K562 (cell line): ENCODE data around the gene MEX3A. TPM values are rescaled to one million over a fixed set of nuclear protein-coding genes. Genes with fewer than 3 reads are reported as not detected.

Experiments used
- FIP1L1 ChIP-seq: fragments of 200-400 bp; formaldehyde crosslinking; IDR thresholded peaks from 2 replicates; pipeline ENCODE4 v1.6.1; 2018; ENCODE audit warnings: mild to moderate bottlenecking, low read depth, low read length; ENCODE audit not compliant: poor library complexity, severe bottlenecking
- FOXA3 ChIP-seq, 2 experiments: fragments of 450-650 bp in 1 of 2; sonication (generic) in 1 of 2; formaldehyde crosslinking; IDR thresholded peaks in 1 of 2; conservative IDR thresholded peaks in 1 of 2; 2 replicates each; pipeline versions ENCODE4 v1.4.0 to v1.8.0; 2020 to 2022; ENCODE audit warnings: mild to moderate bottlenecking in 2 of 2, missing genetic modification reagents in 1 of 2
- HNRNPLL ChIP-seq: fragments of 200-400 bp; formaldehyde crosslinking; IDR thresholded peaks from 2 replicates; pipeline ENCODE4 v1.6.1; 2017; ENCODE audit warnings: low read length, low read depth, mild to moderate bottlenecking; ENCODE audit not compliant: poor library complexity, severe bottlenecking
- ILK ChIP-seq: fragments of 450-650 bp; IDR thresholded peaks from 2 replicates; pipeline ENCODE4 v1.6.1; 2016; ENCODE audit warnings: missing genetic modification characterization, low read depth, mild to moderate bottlenecking, missing compliant biosample characterization, moderate library complexity, borderline replicate concordance
- MYBL2 ChIP-seq, 2 experiments: fragments of 450-650 bp in 1 of 2; sonication (generic) in 1 of 2; formaldehyde crosslinking in 1 of 2; IDR thresholded peaks; 2 replicates each; pipeline versions ENCODE4 v1.6.1 to v1.8.1; 2017 to 2022; ENCODE audit warnings: borderline replicate concordance in 1 of 2, inconsistent platforms in 1 of 2, low read depth in 1 of 2, mild to moderate bottlenecking in 1 of 2, missing genetic modification reagents in 1 of 2, moderate library complexity in 1 of 2
- NCOA4 ChIP-seq: fragments of 450-650 bp; IDR thresholded peaks from 2 replicates; pipeline ENCODE4 v1.6.1; 2018; ENCODE audit warnings: mild to moderate bottlenecking; ENCODE audit not compliant: partially characterized antibody
- NFIC ChIP-seq: fragments of 450-650 bp; IDR thresholded peaks from 2 replicates; pipeline ENCODE4 v1.6.1; 2017; ENCODE audit warnings: mild to moderate bottlenecking, inconsistent platforms
- NRF1 ChIP-seq, 2 experiments: fragments of 450-650 bp; IDR thresholded peaks in 1 of 2; conservative IDR thresholded peaks in 1 of 2; 2 replicates each; pipeline ENCODE4 v1.6.1; 2014; ENCODE audit warnings: mild to moderate bottlenecking in 2 of 2
- RAD21 ChIP-seq, 2 experiments: fragments of 250-450 bp in 1 of 2; fragments of 450-650 bp in 1 of 2; sonication (Bioruptor Pico) in 1 of 2; formaldehyde crosslinking in 1 of 2; IDR thresholded peaks in 1 of 2; conservative IDR thresholded peaks in 1 of 2; 2 replicates each; pipeline versions ENCODE4 v1.4.0 to v1.8.0; 2020 to 2022; ENCODE audit warnings: mild to moderate bottlenecking in 2 of 2, moderate library complexity in 1 of 2
- RUNX1 ChIP-seq: sonication (generic); IDR thresholded peaks from 2 replicates; pipeline ENCODE4 v1.6.1; 2016; ENCODE audit warnings: antibody characterized with exemption, low read depth
- SMAD3 ChIP-seq: fragments of 450-650 bp; formaldehyde crosslinking; conservative IDR thresholded peaks from 2 replicates; pipeline ENCODE4 v1.4.0; 2020; ENCODE audit warnings: mild to moderate bottlenecking
- SMARCA5 ChIP-seq: fragments of 450-650 bp; IDR thresholded peaks from 2 replicates; pipeline ENCODE4 v1.6.1; 2016
- SP2 ChIP-seq: IDR thresholded peaks from 2 replicates; pipeline ENCODE4 v1.6.1; 2011; ENCODE audit warnings: mild to moderate bottlenecking, low read depth, low read length, moderate library complexity; ENCODE audit not compliant: poor library complexity, severe bottlenecking; ENCODE audit errors: extremely low read depth
- TOE1 ChIP-seq, 2 experiments: fragments of 450-650 bp in 1 of 2; sonication (generic) in 1 of 2; formaldehyde crosslinking in 1 of 2; IDR thresholded peaks; 2 replicates each; pipeline versions ENCODE4 v1.7.1 to v1.8.0; 2016 to 2022; ENCODE audit warnings: borderline replicate concordance in 2 of 2, mild to moderate bottlenecking in 2 of 2, antibody characterized with exemption in 1 of 2, inconsistent platforms in 1 of 2, low read depth in 1 of 2, missing genetic modification reagents in 1 of 2, moderate library complexity in 1 of 2
- ZBTB8A ChIP-seq: fragments of 450-650 bp; IDR thresholded peaks from 2 replicates; pipeline ENCODE4 v1.6.1; 2018; ENCODE audit warnings: mild to moderate bottlenecking, moderate library complexity; ENCODE audit not compliant: partially characterized antibody
- ZNF253 ChIP-seq: fragments of 250-450 bp; sonication (Bioruptor Pico); conservative IDR thresholded peaks from 2 replicates; pipeline ENCODE4 v1.6.1; 2021; ENCODE audit warnings: mild to moderate bottlenecking
- ZNF589 ChIP-seq: fragments of 200-800 bp; sonication (Bioruptor generic); IDR thresholded peaks from 2 replicates; pipeline ENCODE4 v1.6.1; 2016; ENCODE audit warnings: low read depth, missing genetic modification characterization, missing compliant biosample characterization
- polyA plus RNA-seq, 8 experiments: library from polyadenylated mRNA; depleted of rRNA in 4 of 8; stranded (reverse) in 5 of 8; unstranded in 3 of 8; fragments of >200 nt; fragmentation: Nextera tagmentation in 2 of 8; fragmentation: Illumina TruSeq in 1 of 8; extraction: Ambion mirVana in 2 of 8; extraction: Trizol in 1 of 8; gene quantifications; 2 replicates each; pipeline versions ENCODE4 v1.2.1 to v1.2.3, GENCODE V29; 2011 to 2014; ENCODE audit warnings: inconsistent platforms in 1 of 8, missing spikeins in 1 of 8
- total RNA-seq, 7 experiments: library from RNA; depleted of rRNA in 6 of 7; stranded (reverse); fragments of >200 nt in 6 of 7; fragmentation: Illumina TruSeq in 2 of 7; extraction: Trizol in 2 of 7; gene quantifications; 2 replicates each; pipeline versions ENCODE4 v1.2.1 to v1.2.3, GENCODE V29; 2011 to 2021; ENCODE audit warnings: low replicate concordance in 1 of 7
- TF ChIP-seq, protein P1 (sequence below): sonication (generic); formaldehyde crosslinking; IDR thresholded peaks from 2 replicates; pipeline ENCODE4 v1.8.0; 2022; ENCODE audit warnings: mild to moderate bottlenecking, missing genetic modification reagents, borderline replicate concordance
- TF ChIP-seq, protein P2 (sequence below): fragments of 450-650 bp; formaldehyde crosslinking; IDR thresholded peaks from 2 replicates; pipeline ENCODE4 v1.4.0; 2020; ENCODE audit warnings: mild to moderate bottlenecking, moderate library complexity
- TF ChIP-seq, protein P3 (sequence below), 3 experiments: fragments of 200-800 bp in 1 of 3; sonication (Bioruptor generic) in 1 of 3; sonication (generic) in 1 of 3; formaldehyde crosslinking in 1 of 3; IDR thresholded peaks; 2 replicates each; pipeline versions ENCODE4 v1.6.1 to v1.8.0; 2016 to 2022; ENCODE audit warnings: mild to moderate bottlenecking in 2 of 3, missing compliant biosample characterization in 2 of 3, missing genetic modification characterization in 2 of 3, missing genetic modification reagents in 1 of 3

MEX3A gene
- total and polyA plus RNA-seq, 9 of the 15 experiments (the other 6 are each of a cell fraction or from before 2014, with no cell fraction given): 0.36 to 13.7 (median 5.2) TPM

- TF ChIP-seq, protein P1, sequence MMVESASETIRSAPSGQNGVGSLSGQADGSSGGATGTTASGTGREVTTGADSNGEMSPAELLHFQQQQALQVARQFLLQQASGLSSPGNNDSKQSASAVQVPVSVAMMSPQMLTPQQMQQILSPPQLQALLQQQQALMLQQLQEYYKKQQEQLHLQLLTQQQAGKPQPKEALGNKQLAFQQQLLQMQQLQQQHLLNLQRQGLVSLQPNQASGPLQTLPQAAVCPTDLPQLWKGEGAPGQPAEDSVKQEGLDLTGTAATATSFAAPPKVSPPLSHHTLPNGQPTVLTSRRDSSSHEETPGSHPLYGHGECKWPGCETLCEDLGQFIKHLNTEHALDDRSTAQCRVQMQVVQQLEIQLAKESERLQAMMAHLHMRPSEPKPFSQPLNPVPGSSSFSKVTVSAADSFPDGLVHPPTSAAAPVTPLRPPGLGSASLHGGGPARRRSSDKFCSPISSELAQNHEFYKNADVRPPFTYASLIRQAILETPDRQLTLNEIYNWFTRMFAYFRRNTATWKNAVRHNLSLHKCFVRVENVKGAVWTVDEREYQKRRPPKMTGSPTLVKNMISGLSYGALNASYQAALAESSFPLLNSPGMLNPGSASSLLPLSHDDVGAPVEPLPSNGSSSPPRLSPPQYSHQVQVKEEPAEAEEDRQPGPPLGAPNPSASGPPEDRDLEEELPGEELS: 0 out of 2 replicates have a peak, but pooled peaks have one; percentile 53
- TF ChIP-seq HNRNPLL: peak; percentile 7
- TF ChIP-seq NRF1 (conservative IDR thresholded peaks at IDR 0.05 in 1 of 2, IDR thresholded peaks at IDR 0.05 in 1 of 2): no peak
- no peak for TF ChIP-seq SP2
- no peak for TF ChIP-seq ZNF253
- TF ChIP-seq MYBL2 (IDR thresholded peaks at IDR 0.05; ENCODE audit: low read depth): peak; percentile 89
- TF ChIP-seq MYBL2 (CRISPR knock-in tag; IDR thresholded peaks at IDR 0.05; ENCODE audit: borderline replicate concordance): no peak
- no peak for TF ChIP-seq RAD21 (CRISPR knock-in tag; conservative IDR thresholded peaks at IDR 0.05 in 1 of 2, IDR thresholded peaks at IDR 0.05 in 1 of 2)
- no peak for TF ChIP-seq ZNF589
- no peak for TF ChIP-seq FIP1L1
- no peak for TF ChIP-seq RUNX1
- TF ChIP-seq NCOA4: no peak
- TF ChIP-seq FOXA3 (CRISPR knock-in tag; conservative IDR thresholded peaks at IDR 0.05 in 1 of 2, IDR thresholded peaks at IDR 0.05 in 1 of 2): peak in 1 of 2 experiments; percentile 59; a peak in 1 of 4 replicates
- no peak for TF ChIP-seq ZBTB8A
- TF ChIP-seq, protein P2, sequence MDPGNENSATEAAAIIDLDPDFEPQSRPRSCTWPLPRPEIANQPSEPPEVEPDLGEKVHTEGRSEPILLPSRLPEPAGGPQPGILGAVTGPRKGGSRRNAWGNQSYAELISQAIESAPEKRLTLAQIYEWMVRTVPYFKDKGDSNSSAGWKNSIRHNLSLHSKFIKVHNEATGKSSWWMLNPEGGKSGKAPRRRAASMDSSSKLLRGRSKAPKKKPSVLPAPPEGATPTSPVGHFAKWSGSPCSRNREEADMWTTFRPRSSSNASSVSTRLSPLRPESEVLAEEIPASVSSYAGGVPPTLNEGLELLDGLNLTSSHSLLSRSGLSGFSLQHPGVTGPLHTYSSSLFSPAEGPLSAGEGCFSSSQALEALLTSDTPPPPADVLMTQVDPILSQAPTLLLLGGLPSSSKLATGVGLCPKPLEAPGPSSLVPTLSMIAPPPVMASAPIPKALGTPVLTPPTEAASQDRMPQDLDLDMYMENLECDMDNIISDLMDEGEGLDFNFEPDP (CRISPR knock-in tag): no peak
- peak; percentile 91 for TF ChIP-seq NFIC
- TF ChIP-seq, protein P3, sequence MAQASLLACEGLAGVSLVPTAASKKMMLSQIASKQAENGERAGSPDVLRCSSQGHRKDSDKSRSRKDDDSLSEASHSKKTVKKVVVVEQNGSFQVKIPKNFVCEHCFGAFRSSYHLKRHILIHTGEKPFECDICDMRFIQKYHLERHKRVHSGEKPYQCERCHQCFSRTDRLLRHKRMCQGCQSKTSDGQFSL (CRISPR knock-in tag; IDR thresholded peaks at IDR 0.05): peak; percentile 17; the same call in 1 of the 2 replicates
- TF ChIP-seq, protein P3 (tag; IDR thresholded peaks at IDR 0.05): no peak
- TF ChIP-seq ILK: no peak
- no peak for TF ChIP-seq SMARCA5
- TF ChIP-seq SMAD3 (CRISPR knock-in tag): no peak
- TF ChIP-seq TOE1 (IDR thresholded peaks at IDR 0.05; ENCODE audit: borderline replicate concordance): no peak
- TF ChIP-seq TOE1 (CRISPR knock-in tag; IDR thresholded peaks at IDR 0.05; ENCODE audit: borderline replicate concordance, low read depth): 0 out of 2 replicates have a peak, but pooled peaks have one; percentile 63
Observed at GRCh38 chr1:156115514-156116374, 33.5 kb upstream of the MEX3A start (continued).
